ENCODE results near the gene PGAP2.
A peak's percentile ranks its signal among the peaks of the same experiment; 100 is the strongest.
"Not testable (repeated sequence)": the region's sequence is repeated elsewhere in the genome, so short reads cannot be mapped to it uniquely, and the experiment has no call there.

The PGAP2 gene

GRCh38 chr11:3854977-3855807 lies 46.8 kb downstream of the PGAP2 start, which contains the start of gene STIM1:
Gene STIM1, plus strand, starts transcription at chr11:3855664. Its CDS starts 607 bp downstream, at chr11:3856271.
- DNase-seq (ENCODE audit: low read depth in 4 of 4, low spot score in 1 of 4) = peak; percentile 94 to 98 (median 96)

- no peak for DNase-seq (ENCODE audit: low read depth in 4 of 4, low spot score in 1 of 4)
Observed at GRCh38 chr11:3855808-3856491, 47.6 kb downstream of the PGAP2 start.

GRCh38 chr11:3856856-3857553 lies 48.6 kb downstream of the PGAP2 start:
- no peak for DNase-seq (ENCODE audit: low read depth in 4 of 4, low spot score in 1 of 4)

GRCh38 chr11:3857628-3858027 lies 49.3 kb downstream of the PGAP2 start:
- DNase-seq (ENCODE audit: low read depth in 4 of 4, low spot score in 1 of 4) = no peak

- no peak for DNase-seq (ENCODE audit: low read depth in 4 of 4, low spot score in 1 of 4)
Observed at GRCh38 chr11:3859373-3859881, 51.1 kb downstream of the PGAP2 start.

GRCh38 chr11:3860375-3860774 lies 52.0 kb downstream of the PGAP2 start:
- no peak for DNase-seq (ENCODE audit: low read depth in 4 of 4, low spot score in 1 of 4)

- DNase-seq (ENCODE audit: low read depth in 4 of 4, low spot score in 1 of 4) = not testable (repeated sequence)
Observed at GRCh38 chr11:3860898-3861393, 52.6 kb downstream of the PGAP2 start.

DNA sequence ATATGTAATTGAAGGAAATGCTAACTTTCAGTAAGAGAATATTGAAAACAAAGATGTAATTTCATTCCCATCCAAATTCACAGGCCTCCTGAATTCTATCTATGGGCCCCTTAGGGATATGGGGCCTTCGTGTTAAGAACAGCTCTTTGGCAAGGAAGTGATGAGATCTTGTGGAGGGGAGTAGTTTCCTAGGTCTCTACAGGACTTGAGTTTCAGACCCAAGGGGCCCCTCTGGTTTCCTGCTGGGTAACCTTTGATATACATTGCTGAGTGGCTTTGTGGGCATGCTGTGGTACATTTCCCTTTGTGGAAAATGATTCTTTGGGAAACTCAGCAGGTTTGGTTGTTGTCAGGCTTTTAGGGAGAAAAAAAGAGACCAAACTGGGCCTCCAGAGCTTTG lies 53.3 kb downstream of the PGAP2 start:
- no peak for DNase-seq (ENCODE audit: low read depth in 4 of 4, low spot score in 1 of 4)

- no peak for DNase-seq (ENCODE audit: low read depth in 4 of 4, low spot score in 1 of 4)
Observed at GRCh38 chr11:3865388-3866193, 57.2 kb downstream of the PGAP2 start.

DNA sequence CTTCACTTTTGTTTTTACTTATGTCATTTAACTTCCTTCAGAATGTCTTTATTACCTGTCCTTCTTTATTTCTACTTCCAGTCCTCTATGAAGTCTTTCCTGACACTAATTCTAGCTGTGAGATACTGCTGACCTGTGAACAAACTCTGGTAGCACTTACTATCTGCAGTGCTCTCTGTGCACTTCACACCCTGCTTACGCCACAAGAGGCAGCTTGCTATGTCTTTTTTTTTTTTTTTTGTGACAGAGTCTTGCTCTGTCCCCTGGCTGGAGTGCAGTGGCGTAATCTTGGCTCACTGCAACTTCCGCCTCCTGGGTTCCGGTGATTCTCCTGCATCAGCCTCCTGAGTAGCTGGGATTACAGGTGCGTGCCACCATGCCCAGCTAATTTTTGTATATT lies 57.8 kb downstream of the PGAP2 start:
- no peak for DNase-seq (ENCODE audit: low read depth in 4 of 4, low spot score in 1 of 4)

GRCh38 chr11:3866836-3867208 lies 58.5 kb downstream of the PGAP2 start:
- DNase-seq (ENCODE audit: low read depth in 4 of 4, low spot score in 1 of 4) = no peak

DNA sequence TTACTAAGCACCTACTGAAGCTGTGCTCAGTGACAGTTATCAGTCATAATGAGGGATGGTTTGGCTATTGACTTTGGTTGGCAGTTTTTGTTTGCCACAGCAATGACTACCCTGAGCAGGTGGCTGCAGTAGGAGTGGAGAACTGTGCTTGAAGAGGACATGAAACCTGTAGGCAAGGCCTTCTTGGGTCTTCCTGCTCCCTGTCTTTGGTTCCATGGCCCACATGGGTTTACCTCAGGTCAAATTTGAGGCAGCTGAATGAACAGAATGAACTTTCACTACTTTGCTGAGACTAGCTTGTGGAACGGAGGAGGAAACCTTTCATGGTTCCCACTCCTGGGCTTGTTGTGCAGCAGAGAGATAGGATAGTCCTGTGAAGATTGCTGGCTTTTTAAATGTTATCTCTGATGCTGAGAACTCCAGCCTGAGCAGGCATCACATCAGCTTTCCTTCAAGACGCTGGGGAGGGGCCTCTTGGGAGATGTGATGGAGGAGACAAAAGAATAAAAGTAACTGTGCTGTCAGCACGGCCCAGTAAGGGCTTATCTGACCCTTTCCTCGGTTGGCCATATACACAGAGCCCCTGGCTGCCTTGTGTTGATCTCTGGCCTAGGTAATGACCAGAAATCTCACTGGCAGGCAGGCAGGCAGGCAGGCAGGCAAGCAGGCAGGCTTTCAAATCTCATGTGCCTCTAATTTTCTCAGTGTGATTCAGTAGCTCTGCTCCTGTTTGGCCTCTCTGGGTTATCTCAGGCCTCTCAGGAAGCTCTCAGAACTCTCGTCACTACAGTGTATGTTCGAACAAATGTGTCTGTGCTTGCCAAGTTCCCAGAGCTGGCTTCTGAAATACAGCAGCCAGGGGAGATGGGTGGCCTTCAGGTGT lies 59.1 kb downstream of the PGAP2 start:
- no peak for DNase-seq (ENCODE audit: low read depth in 4 of 4, low spot score in 1 of 4)

GRCh38 chr11:3873712-3874349 lies 65.5 kb downstream of the PGAP2 start:
- no peak for DNase-seq (ENCODE audit: low read depth in 4 of 4, low spot score in 1 of 4)
